ENCODE measurements around the gene PERP.
"Not testable (repeated sequence)": the region's sequence is repeated elsewhere in the genome, so short reads cannot be mapped to it uniquely, and the experiment has no call there.

Gene PERP

DNA sequence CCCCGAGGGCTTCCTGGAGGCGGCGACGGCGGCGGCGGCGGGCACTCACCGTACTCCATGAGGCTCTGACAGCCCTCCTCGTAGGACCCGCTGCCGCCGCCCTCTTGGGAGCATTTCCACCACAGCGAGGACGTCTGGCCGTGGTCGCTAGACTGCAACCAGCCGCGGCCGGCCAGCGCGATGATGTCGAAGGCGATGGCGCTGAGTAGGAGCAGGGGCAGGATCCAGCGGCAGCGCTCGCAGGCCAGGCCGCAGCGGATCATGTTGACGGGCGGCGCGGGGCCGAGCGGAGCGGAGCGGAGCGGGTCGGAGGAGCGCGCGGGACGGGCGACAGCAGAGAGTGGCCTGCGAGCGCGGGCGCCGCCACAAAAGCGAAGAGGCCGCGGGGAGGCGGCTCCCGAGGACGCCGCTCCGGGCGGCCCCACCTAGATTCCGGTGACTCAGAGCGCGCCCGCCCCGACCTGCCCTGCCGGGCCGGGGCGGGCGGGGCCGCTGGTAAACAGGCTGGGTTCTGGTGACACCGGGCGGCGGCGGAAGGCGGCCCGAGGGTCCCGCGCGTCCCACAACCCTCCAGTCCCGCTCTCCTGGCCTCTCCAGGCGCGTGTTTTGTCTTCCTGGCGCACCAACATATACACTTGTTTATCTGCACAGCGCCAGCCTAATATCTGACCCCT lies at the start of gene PERP:
Gene PERP, minus strand, starts transcription at position 342 of the 674 bp plus-strand sequence. Its CDS starts 79 bp downstream, at position 263.
- peak; percentile 79 for DNase-seq

DNA sequence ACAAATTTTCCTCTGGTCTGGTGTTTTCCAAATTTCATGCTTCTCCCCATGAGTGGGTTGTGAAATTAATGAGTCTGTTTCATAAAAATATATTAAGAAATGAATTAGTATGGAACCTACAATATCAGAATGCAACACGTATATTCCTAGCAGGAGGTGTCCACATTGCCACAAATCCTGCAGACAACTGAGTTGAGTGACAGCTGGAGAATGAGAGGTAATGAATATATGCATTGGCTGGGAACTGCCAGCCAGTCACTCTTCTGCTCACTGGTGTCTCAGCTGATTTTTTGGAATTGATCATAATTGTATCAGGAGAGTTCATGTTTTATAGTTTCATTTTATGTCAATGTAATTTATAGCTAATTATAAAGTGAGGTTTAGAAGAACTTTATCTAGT lies 48.2 kb upstream of the PERP start:
- DNase-seq, result no peak

DNA sequence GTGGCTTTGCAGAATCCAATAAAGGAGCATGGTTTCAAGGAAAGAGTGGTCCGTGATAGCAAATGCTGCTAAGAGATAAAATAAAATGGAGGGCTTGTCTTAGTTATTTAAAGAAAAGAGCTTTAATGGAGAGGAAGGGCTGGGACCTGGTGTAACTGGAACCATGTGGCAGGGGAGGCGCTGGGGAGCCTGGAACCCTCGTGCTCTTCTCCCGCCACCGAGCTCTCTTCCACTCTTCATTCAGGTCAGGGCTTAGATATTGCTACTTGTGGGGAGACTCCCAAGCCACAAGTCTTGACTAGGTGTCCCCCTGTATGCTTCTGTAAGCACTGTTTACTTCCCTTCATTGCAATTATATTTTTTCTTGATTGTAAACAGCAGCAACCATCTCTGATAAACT lies 39.3 kb upstream of the PERP start:
- no peak for DNase-seq

DNA sequence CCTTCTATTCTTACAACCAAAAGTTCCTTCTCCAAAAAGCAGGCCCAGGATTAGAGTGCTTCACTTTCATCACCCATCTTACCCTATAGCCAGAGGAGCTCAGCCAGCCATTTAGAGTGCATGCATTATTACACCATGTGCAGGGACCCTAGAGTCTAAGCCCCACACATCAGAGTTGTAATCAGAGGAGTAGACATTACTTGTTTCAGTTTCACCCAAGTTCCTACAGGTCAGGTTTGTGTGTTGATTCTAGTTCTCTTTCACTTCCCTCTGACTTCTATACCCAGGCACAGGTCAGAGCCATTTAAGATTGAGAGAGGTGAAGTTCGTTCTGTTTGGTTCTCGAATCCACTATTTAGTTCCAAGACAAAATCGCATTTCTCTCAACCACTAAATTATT lies 38.2 kb upstream of the PERP start:
- no peak for DNase-seq

DNA sequence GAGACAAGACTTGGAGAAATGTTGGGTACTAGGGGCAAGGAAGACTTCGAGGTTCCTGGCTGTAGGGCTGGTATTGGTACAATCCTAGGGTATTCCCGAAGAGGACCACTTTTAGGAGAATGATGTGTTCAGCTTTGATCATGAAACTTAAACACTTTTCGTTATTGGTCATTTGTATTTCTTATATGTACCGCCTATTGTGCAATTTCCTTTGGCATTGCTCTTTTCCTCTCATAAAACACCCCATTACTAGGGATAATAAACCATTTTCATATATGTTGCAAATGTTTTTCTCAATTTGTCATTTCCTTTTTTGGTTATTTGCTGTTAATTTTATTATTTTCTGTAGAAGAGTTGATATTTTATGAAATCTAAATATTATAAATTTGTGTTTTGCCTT lies 35.6 kb upstream of the PERP start:
- DNase-seq, result no peak

DNA sequence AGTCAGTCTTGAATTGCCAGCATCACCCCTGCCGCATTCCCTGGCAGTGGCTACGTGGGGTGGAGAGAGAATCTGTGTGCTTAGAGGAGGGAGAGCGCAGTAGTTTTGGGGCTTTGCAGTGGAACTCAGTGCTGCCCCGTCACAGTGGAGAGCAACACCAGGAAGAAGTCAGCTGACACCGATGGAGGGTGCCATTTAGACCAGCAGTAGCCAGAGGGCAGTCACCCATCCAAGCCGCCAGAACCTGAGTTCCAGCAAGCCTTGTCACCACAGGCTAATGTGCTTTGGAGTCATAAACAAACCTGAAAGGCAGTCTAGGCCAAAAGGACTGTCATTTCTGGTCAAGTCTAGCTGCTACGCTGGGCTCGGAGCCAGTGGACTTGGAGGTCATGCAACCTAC lies 22.0 kb upstream of the PERP start:
- DNase-seq, result no peak

DNA sequence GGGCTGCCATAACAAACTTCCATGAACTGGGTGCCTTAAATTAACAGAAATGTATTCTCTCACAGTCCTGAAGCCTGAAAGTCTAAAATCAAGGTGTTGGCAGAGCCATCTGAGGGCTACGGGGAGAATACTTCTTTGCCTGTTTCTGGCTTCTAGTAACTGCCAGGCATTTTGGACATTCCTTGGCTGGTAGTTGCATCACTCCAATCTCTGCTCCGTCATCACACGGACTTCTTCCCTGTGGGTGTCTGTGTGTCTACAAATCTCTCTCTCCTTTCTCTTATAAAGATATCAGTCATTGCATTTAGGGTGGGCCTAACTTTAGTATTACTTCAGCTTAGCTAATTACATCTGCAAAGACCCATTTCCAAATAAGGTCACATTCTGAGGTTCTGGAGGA lies 20.9 kb upstream of the PERP start:
- no peak for DNase-seq

DNA sequence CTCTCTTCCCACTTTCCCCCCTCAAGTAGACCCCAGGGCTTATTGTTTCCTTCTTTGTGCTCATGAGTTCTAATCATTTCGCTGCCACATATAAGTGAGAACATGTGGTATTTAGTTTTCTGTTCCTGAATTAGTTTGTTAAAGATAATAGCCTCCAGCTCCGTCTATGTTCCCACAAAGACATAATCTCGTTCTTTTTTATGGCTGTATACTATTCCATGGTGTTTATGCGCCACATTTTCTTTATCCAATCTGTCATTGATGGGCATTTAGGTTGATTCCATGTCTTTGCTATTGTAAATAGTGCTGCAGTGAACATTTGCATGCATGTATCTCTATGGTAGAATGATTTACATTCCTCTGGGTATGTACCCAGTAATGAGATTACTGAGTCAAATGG lies 16.9 kb upstream of the PERP start:
- no peak for DNase-seq

DNA sequence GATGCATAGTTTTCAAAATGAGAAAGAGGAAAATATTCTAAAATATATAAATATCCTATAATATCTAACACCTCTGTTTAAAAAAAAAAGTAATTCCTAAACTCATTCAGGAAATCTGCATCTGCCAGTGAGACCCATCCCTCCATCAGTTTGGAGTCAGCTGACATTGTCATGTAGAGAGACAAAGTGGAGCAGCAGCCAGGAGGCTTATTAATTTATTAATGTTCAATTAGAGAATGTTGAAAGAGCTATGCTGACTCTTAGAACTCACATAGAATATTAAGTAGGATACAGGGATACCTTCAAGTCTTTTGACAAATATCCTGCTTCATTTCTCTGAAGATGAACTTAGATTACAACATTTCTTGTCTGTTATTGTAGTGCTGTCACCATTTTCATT lies 12.8 kb upstream of the PERP start:
- no peak for DNase-seq

DNA sequence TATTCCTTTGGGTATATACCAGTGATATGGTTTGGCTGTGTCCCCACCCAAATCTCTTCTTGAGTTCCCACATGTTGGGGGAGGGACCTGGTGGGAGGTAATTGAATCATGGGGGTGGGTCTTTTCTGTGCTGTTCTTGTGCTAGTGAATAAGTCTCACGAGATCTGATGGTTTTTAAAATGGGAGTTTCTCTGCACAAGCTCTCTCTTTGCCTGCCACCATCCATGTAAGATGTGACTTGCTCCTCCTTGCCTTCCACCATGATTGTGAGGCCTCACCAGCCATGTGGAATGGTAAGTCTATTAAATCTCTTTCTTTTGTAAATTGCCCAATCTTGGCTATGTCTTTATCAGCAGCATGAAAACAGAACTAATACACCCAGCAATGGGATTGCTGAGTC lies 12.0 kb upstream of the PERP start:
- not testable (repeated sequence) for DNase-seq

DNA sequence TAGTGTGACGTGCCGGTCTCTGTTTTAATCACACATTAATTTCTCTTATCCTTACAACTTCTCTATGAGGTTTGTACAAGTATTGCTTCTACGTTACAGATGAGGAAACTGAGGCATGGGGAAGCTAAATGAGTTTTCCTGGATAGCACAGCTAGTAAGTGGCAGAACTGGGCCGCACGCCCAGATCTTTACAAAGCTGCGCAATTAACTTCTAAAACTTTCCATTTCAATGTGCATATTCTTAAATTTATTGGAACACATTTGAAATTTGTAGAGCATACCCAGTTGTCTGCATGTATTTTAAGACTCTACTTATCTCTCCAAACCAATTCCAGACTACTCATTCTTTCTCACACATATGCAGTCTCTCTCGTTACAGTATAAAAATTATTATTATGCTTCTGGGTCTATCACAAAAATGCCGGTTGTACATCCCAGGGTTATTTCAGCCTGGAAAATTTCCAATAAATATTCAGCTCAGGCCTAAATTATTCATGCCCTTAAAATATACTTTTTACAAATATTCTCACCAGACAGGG lies 10.2 kb upstream of the PERP start:
- DNase-seq, result no peak

DNA sequence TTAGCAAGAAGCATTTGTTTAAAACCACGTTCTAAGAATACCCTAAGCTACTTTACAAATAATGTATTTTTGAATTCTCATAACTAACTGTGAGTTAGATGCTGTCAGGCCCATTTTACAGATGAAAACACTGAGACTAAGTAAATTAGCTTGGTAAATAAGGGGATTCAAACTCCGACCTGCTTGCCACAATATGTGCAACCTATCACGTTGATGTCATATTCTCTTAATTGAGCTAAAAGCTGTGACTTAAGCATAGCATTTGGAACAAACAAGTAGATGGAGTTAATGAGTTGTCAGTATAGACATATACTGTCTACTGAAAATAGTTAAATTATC lies 9.4 kb upstream of the PERP start:
- no peak for DNase-seq

DNA sequence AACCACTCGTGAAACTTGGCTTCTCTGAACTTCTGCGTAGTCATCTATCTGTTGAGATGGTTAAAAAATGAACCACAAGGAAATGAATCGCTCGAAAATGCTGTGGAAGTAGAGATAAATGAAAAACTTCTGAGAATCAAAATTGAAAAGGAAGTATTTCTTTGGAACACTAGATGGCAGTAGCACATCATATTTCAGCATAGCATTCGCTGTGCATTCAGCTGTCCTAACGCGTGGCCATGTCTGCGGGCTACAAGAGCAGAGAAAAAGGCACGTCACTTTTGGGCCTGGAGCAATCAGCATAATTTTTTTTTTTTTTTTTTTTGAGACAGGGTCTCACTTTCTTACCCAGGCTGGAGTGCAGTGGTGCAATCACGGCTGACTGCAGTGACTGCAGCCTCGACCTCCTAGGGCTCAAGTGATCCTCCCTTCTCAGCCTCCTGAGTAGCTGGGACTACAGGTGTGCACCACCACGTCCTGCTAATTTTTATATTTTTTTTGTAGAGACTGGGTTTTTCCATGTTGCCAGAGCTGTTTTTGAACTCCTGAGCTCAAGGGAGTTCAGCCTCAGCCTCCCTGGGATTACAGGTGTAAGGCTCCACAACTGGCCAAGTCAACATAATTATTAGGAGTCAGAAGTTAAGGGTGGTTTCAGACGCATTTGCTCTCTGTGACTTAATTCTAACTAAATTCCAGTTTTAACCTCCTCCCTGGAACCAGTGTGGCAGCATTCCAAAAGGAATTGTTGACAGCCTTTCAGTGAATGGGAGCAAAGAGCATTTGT lies 8.8 kb upstream of the PERP start:
- peak; percentile 24 for DNase-seq

DNA sequence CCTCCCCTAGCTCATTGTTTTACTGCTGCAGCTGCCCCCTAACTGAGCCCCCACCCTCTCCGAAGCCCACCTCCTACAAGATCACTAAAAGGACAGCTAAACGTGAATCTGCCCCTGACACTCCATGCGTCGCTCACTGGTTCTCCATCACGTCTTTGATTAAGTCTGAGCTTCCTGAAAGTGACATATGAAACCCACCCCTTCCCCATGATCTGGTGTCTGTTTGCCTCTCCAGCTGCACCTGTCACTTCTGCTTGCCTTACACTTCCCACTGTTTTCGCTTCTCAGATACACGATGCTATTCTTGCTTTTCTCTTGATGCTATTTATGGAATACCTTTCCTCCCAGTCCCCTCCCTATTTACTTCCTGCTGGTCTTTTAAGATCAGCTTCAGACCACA lies 8.0 kb upstream of the PERP start:
- no peak for DNase-seq

DNA sequence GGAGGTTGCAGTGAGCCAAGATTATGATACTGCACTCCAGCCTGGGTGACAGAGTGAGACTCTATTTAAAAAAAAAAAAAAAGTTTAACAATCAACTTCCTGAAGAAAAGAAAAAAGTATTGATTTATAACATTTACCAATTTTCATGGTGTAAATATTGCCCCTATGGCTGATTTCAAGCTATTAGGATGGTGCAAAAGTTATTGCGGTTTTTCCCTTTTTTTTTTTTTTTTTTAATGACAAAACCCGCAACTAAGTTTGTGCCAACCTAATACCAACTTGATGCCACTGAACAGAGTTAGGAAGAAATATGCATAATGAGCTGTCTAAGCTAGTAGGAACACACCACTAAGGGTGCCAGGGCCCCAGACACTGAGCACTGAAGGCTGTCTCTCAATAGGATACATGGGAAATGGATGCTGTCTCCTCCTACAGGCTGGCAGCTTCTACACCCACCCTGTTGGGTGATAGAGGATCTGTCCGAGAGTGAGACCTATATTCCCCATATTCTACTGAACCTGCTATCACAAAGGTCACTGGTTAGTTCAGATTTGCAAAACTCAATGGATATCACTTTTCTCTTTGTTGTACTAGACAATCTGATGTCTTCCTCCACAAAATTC lies 6.5 kb upstream of the PERP start:
- DNase-seq, result no peak

DNA sequence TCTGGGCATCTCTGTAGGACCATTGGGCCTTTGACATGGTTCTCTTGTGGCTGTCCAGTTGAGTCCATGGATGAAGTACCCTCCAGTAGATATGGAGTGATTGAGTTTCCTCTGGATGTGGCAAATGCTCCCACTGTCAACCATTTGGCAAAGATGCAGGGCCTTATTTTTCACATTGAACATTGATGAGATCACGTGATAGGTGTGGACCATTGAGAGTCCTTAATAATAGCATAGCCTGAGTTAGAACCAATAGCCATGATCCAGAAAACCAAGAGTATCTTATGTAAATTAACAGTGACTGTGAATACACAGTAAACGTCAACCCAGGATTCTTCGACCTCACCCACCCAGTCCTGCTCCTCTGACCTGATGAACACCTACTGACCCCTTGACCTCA lies 3.0 kb upstream of the PERP start:
- DNase-seq, result no peak

DNA sequence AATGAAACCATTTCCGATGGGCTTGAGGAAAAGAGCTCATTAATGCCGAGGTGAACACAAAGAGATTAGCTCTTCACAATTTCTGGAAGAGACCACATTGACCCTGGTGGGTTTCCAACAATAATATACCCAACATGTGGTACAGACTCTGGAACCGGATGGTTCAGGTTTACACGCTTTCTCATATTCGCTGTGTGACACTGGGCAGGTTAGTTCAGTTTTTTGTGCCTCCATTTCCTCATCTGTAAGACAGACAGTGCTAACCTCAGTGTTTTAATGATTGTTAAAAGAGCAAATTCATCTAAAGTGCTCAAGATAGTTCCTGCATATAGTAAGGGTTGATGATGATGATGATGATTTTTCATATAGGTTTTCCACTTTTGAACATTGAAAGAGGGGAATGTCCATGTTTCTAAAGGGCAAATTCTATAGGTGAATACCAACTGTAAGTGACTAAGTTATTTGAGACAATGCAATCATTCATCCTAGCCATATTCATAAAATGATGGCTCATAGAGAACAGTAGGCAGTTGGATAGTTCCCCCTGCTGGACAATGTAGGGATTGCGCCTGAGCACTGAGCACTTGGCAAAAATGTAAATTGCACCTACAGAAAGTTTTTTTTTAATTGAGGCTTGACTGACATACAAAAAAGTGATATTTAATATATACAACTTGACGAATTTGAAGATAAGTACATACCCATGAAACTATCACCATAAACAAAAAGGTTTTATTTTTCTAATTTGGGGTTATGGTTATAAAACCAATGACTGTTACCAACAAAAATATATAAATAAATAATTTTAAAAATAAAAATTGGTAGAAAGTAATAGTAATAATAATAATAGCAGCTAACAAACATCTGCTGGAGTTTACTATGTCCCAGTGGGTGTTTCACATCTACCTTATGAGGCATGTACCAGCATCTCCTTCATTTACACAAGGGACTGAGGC lies 2.1 kb upstream of the PERP start:
- DNase-seq, result peak; percentile 76

DNA sequence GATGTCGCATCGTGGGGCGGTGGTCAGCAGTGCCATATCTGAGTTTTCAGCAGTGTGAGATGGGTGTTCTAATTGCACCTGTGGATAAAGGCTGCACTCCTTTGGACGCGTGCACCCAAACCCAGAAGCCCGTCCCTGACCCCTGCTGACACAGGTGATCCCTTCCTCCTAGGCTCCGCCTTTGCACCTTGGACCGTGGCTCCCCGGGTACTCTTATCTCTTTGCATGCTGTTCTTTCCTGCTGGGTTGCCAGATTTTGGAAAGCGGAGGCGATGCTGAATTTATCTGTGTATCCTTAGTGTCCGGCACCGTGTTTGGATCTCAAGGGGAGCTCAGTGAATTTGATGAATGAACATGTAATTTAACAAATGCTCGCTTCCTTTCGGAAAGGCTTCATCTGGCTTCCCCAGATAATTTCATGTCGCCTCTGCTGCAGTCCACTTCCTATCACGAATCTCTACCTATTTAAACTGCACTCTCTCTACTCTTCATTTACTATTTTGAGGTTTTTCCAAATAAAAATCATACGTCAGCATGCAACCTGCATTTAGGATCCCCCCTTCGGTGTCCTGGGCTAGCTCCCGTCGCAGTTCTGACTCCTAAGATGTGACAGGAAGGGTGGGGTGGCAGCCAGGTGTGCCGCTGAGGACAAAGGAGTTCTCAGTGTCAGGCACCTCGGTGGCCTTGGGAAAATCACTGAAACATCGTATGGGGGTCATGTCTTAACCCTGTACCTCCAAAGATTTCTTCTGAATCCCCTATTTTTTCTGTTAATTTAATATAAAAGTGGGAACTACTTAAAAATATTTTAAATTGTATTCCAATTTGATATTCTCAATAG lies 753 bp upstream of the PERP start:
- no peak for DNase-seq

DNA sequence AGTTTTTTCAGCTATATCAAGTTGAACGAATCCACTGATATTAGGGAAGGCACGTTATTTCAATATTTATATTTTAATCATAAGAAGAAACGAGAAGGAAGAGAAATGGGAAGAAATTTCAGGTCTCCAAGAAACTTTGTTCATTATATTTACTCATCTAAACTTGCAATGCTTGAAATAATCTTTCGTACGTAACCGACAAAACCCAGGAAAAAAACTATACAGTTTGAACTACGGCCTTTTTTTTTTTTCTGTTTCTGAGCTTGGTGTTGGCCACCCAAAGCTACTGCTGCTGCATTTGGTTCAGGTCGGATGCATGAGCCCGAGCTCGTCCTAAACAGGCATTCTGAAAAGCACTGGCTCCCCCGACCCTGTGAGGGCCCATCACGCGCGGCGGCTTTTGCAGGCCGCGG lies 548 bp downstream of the PERP start:
- no peak for DNase-seq

DNA sequence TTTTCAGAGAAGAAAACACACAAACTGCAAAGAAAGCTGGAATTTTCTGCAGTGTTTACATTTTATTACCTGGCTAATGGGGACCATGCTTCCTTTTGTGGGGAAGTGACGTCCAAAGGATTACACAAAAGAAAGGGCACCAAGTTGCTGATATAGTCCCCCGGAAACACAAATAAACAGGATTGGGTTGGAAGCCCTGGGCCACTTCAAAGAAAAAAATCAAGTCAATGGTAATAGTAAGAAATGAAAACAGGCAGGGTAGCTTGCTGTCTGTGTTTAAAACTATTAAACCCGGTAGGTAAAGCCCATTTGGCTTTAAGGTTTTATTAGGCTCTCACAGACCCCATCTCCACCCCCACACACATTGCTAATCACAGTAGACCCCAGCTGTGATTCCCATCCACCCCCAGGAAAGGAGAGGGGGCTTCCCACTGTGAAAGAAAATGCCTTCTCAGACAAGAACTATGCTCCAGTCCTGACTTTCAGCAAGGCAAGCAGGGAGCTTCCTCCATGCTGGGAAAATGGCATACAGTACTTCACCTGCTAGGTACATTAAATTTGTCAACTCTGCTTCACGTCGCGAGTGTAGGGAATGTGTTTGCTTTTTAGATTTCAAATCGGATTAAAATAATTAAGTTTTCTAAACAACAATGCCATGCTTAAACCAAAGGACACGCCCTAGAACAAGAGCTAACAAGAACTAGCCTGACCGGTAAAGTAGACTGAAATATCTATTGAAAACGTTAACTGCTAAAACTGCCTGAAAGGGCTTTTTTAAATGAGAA lies 1.1 kb downstream of the PERP start:
- no peak for DNase-seq

DNA sequence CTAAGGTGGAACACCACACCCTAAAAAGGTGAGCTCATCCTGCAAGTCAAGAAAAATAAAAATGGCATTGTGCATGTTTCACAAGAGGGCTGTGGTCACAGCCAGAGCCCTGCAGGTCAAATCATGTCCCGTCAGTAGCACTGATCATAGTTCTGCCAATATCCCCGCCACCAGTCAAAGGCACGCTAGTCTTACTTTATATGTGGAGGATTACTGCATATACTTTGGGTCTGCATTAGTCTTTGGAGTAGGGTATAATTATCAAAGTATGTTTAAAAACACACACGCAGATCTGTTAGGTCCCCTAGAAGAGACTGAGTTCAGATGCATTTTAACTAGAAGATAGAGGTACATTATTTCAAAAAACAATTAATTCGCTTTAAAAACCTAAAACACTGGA lies 1.8 kb downstream of the PERP start:
- no peak for DNase-seq

Data from activated T-cell treated with anti-CD3 and anti-CD28 coated beads, Interleukin-2, amount 50 U/mL, for 1 hour (primary cell).